Measurements from ENCODE around the gene PITPNB. TPM values are rescaled to one million over a fixed set of nuclear protein-coding genes. Genes with fewer than 3 reads are reported as not detected.

Gene PITPNB
- total and polyA plus RNA-seq, 2 experiments from 2014 or later, result 50.9 to 56.0 TPM

DNA sequence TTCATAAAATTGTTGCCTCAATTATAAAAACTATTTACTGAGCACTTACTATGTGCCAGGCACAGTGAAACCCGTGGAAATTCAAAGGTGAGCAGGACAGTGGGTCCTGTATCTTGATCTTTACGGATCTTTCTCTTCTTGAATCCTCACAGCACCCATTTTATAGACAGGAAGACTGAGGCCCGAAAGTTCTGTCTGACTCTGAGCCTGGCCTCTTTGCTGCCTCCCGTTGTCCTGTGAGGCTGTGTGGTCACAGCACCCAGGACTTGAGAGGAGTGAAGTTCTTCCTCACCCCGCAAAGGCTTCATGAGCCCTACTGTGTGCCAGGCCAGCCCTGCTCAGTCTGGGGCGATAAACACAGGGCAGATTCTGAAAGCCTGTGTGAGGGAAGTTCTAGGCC is 104.1 kb downstream of the PITPNB start:
- no peaks in the 10 kb centered on the region for H4K20me1 ChIP-seq (replicated peaks; ENCODE audit: insufficient read depth)
- no peaks in the 10 kb centered on the region for H3K4me1 ChIP-seq (ENCODE audit: insufficient read depth)
- H3K36me3 ChIP-seq (ENCODE audit: insufficient read depth), result no peaks in the 10 kb centered on the region
- DNase-seq (ENCODE audit: low spot score) (no peak), ATAC-seq (no peak)
- Mint-ChIP-seq H3K36me3 (ENCODE audit: low read depth) (no peaks in the 10 kb centered on the region), H3K27me3 (ENCODE audit: insufficient read depth, low read depth, poor library complexity) (peaks cover 5% of the 10 kb centered on the region), H3K4me3 (no peak overlapping the region), H3K4me1 (peaks cover 16% of the 10 kb centered on the region), H3K9me3 (no peaks in the 10 kb centered on the region; the same call in 2 of the 3 replicates), H3K27ac (no peak overlapping the region)
- no peaks in the 10 kb centered on the region for H3K79me2 ChIP-seq (replicated peaks; ENCODE audit: insufficient read depth)
- H3K27me3 ChIP-seq (ENCODE audit: insufficient read depth), result no peaks in the 10 kb centered on the region
- H2AFZ ChIP-seq, result no peak overlapping the region
- H3K4me3 ChIP-seq, result no peak overlapping the region
- 0 out of 2 replicates have a peak, but pooled peaks cover 7% of the 10 kb centered on the region for H3F3A ChIP-seq (replicated peaks; ENCODE audit: low read depth)
- no peak for TF ChIP-seq EZH2phosphoT487 (IDR thresholded peaks at IDR 0.05; ENCODE audit: unreplicated experiment)
- TF ChIP-seq, protein P1, sequence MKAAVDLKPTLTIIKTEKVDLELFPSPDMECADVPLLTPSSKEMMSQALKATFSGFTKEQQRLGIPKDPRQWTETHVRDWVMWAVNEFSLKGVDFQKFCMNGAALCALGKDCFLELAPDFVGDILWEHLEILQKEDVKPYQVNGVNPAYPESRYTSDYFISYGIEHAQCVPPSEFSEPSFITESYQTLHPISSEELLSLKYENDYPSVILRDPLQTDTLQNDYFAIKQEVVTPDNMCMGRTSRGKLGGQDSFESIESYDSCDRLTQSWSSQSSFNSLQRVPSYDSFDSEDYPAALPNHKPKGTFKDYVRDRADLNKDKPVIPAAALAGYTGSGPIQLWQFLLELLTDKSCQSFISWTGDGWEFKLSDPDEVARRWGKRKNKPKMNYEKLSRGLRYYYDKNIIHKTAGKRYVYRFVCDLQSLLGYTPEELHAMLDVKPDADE (IDR thresholded peaks at IDR 0.05), result no peak
- no peak for TF ChIP-seq POLR2AphosphoS5 (IDR thresholded peaks at IDR 0.05; ENCODE audit: low read depth)
- TF ChIP-seq CREB1 (CRISPR knock-in tag; IDR thresholded peaks at IDR 0.05; ENCODE audit: low read depth), result no peak
- no peak for TF ChIP-seq NANOG (IDR thresholded peaks at IDR 0.05; ENCODE audit: borderline replicate concordance)
- TF ChIP-seq, protein P2, sequence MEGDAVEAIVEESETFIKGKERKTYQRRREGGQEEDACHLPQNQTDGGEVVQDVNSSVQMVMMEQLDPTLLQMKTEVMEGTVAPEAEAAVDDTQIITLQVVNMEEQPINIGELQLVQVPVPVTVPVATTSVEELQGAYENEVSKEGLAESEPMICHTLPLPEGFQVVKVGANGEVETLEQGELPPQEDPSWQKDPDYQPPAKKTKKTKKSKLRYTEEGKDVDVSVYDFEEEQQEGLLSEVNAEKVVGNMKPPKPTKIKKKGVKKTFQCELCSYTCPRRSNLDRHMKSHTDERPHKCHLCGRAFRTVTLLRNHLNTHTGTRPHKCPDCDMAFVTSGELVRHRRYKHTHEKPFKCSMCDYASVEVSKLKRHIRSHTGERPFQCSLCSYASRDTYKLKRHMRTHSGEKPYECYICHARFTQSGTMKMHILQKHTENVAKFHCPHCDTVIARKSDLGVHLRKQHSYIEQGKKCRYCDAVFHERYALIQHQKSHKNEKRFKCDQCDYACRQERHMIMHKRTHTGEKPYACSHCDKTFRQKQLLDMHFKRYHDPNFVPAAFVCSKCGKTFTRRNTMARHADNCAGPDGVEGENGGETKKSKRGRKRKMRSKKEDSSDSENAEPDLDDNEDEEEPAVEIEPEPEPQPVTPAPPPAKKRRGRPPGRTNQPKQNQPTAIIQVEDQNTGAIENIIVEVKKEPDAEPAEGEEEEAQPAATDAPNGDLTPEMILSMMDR (conservative IDR thresholded peaks at IDR 0.05; ENCODE audit: low read depth in 2 of 2), result no peak
- TF ChIP-seq EZH2 (IDR thresholded peaks at IDR 0.05; ENCODE audit: low read depth, unreplicated experiment), result no peak
- no peak for TF ChIP-seq ZNF114 (CRISPR knock-in tag; IDR thresholded peaks at IDR 0.05)
- TF ChIP-seq JUNB (IDR thresholded peaks at IDR 0.05; ENCODE audit: unreplicated experiment), result no peak
- no peak for TF ChIP-seq STAT1 (IDR thresholded peaks at IDR 0.05; ENCODE audit: unreplicated experiment)
- TF ChIP-seq, protein P3, sequence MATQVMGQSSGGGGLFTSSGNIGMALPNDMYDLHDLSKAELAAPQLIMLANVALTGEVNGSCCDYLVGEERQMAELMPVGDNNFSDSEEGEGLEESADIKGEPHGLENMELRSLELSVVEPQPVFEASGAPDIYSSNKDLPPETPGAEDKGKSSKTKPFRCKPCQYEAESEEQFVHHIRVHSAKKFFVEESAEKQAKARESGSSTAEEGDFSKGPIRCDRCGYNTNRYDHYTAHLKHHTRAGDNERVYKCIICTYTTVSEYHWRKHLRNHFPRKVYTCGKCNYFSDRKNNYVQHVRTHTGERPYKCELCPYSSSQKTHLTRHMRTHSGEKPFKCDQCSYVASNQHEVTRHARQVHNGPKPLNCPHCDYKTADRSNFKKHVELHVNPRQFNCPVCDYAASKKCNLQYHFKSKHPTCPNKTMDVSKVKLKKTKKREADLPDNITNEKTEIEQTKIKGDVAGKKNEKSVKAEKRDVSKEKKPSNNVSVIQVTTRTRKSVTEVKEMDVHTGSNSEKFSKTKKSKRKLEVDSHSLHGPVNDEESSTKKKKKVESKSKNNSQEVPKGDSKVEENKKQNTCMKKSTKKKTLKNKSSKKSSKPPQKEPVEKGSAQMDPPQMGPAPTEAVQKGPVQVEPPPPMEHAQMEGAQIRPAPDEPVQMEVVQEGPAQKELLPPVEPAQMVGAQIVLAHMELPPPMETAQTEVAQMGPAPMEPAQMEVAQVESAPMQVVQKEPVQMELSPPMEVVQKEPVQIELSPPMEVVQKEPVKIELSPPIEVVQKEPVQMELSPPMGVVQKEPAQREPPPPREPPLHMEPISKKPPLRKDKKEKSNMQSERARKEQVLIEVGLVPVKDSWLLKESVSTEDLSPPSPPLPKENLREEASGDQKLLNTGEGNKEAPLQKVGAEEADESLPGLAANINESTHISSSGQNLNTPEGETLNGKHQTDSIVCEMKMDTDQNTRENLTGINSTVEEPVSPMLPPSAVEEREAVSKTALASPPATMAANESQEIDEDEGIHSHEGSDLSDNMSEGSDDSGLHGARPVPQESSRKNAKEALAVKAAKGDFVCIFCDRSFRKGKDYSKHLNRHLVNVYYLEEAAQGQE (IDR thresholded peaks at IDR 0.05; ENCODE audit: unreplicated experiment), result no peak
- no peak for TF ChIP-seq ZNF331 (CRISPR knock-in tag; IDR thresholded peaks at IDR 0.05; ENCODE audit: low read depth)
- no peak for TF ChIP-seq ZNF462 (CRISPR knock-in tag; IDR thresholded peaks at IDR 0.05)
- H3K9me2 ChIP-seq (ENCODE audit: insufficient read depth), result no peaks in the 10 kb centered on the region
- H3K4me2 ChIP-seq, result no peak overlapping the region
- no peak overlapping the region for H3K27ac ChIP-seq (ENCODE audit: low read depth)
